OCI-LY3 (cell line): Measurements from ENCODE around the gene MED25.

Experiments used
- EZH2phosphoT487 ChIP-seq: fragments of 200-600 bp; shearing (Covaris generic); IDR thresholded peaks from 2 replicates; pipeline ENCODE4 v1.6.1; 2018; ENCODE audit warnings: antibody characterized with exemption, mixed run types, low read depth
- TF ChIP-seq, protein P1 (sequence below): fragments of 200-600, 300-600 bp; sonication (generic); IDR thresholded peaks from 2 replicates; pipeline ENCODE4 v1.5.1; 2014; ENCODE audit warnings: antibody characterized with exemption, low read length, low read depth

- TF ChIP-seq, protein P1, sequence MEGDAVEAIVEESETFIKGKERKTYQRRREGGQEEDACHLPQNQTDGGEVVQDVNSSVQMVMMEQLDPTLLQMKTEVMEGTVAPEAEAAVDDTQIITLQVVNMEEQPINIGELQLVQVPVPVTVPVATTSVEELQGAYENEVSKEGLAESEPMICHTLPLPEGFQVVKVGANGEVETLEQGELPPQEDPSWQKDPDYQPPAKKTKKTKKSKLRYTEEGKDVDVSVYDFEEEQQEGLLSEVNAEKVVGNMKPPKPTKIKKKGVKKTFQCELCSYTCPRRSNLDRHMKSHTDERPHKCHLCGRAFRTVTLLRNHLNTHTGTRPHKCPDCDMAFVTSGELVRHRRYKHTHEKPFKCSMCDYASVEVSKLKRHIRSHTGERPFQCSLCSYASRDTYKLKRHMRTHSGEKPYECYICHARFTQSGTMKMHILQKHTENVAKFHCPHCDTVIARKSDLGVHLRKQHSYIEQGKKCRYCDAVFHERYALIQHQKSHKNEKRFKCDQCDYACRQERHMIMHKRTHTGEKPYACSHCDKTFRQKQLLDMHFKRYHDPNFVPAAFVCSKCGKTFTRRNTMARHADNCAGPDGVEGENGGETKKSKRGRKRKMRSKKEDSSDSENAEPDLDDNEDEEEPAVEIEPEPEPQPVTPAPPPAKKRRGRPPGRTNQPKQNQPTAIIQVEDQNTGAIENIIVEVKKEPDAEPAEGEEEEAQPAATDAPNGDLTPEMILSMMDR = no peak
- TF ChIP-seq EZH2phosphoT487 = no peak
Measured at GRCh38 chr19:49863254-49863934, 45.3 kb downstream of the MED25 start.
